AG09319 (cell line): ENCODE measurements around the gene KRT80.

Experiments used
- DNase-seq: peaks from one replicate; pipeline ENCODE4 v3.0.0-alpha.2; 2010; ENCODE audit warnings: low read depth; ENCODE audit errors: extremely low read depth
- TF ChIP-seq, protein P1 (sequence below): IDR thresholded peaks from 2 replicates; pipeline ENCODE4 v1.5.1; 2011; ENCODE audit warnings: low read depth, mild to moderate bottlenecking, inconsistent platforms, low read length, moderate library complexity

The KRT80 gene

DNA sequence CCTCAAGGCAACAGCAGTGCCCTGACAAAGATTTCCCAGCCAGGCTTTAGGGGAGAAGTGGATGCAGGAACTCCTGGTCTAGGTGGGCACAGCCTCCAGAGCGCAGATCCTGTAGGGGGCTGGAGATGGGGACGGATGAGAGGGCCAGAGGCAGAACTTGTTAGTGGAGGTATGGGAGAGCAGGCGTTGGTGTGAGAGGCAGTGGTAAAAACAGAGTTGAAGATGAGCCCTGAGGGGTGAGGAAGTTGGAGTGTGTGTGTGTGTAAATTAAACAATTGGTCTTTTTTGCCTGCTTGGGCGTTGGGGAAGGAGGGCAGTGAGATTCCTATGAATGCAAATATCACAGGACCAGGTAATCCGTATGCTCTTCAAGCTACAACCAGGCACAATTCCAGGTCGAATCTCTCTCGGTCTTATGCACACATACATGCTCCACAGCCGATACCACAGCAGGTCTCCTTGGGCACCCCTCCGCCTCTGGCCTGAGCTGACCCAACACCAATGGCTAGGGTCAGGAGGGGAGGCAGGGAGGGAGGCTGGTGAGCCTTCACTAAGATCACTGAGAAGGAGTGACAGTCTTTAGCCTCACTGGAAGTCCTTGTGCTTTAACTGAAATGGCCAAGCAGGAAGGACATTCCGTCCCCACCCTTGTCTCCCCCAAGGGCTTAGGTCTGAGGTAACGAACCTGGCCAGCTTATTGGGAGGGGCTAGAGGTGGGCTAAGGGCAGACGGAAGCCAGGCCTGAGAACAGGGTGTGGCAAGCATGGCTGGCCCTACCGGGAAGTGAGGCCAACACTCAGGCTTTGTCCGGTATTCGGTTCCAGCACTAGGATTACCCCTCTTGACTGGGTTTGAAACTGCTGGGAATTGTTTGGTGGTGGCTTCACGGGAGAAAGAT, 39.7 kb upstream of the KRT80 start:
- TF ChIP-seq, protein P1, sequence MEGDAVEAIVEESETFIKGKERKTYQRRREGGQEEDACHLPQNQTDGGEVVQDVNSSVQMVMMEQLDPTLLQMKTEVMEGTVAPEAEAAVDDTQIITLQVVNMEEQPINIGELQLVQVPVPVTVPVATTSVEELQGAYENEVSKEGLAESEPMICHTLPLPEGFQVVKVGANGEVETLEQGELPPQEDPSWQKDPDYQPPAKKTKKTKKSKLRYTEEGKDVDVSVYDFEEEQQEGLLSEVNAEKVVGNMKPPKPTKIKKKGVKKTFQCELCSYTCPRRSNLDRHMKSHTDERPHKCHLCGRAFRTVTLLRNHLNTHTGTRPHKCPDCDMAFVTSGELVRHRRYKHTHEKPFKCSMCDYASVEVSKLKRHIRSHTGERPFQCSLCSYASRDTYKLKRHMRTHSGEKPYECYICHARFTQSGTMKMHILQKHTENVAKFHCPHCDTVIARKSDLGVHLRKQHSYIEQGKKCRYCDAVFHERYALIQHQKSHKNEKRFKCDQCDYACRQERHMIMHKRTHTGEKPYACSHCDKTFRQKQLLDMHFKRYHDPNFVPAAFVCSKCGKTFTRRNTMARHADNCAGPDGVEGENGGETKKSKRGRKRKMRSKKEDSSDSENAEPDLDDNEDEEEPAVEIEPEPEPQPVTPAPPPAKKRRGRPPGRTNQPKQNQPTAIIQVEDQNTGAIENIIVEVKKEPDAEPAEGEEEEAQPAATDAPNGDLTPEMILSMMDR = no peak
- no peak for DNase-seq

DNA sequence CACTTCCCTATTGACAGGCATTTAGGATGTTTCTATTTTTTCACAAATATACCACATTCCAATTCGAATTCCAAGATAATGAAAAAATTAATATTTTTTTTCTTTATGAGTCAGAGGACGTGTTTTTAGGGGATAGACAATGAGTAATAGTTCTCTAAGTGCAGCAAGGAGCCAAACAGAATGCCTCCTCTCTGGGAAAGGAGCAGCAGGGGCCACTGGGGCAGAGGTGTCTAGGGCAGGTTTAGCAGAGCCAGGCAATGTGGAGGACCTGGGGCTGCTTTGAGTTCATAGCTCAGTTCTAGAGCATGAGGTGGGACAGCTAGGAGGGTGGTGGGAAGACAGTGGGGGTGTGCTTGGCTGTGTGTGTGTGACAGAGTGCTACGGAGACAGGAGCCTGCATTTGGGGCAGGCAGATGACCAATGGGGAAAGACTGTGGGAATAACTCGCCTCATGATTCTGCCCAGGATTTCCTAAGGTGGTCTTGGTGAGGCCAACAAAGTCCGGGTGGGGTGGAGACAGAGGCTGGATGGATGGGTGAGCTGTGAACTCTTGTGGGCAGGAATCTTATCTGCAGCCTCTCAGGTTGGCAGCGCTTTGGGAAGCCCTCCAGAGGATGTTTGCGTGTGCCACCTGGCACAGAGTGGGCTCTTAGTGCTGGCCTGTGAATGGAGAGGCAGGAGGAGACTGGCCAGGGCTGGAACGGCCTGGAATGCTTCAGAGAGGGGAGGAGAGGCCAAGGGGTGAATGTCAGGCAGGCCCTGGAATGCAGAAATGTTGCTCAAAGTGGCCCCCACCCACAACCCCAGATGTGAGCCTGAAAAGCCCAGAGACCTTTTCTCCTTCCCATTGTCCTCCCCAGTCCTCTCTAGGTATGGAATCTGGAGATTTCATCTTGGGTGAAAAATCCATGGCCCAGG, 38.8 kb upstream of the KRT80 start:
- DNase-seq = no peak
- TF ChIP-seq, protein P1 = no peak

DNA sequence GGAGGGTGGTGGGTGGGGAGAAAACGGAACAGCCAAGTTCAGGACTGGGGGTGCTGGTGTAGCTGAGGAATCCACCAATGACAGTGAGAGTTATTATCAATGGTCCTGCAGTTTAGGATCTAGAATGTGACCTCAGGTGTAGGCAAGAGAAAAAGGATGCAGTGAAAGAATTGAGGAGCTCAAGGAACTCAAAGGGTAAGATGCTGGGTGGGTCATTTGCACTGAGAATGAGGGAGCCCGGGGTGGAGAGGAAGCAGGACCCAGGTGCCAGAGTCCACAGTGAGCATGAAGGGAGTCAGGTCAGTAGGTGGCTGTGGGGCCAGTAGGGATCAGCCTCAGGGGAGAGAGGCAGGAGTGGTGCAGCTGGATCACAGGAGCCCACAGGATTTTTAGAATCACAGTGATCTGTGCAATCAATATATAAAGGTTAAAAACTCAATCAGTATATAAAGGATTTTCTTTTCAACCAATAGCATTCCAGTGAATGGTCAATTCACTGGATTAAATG, 38.1 kb upstream of the KRT80 start:
- TF ChIP-seq, protein P1 = no peak
- no peak for DNase-seq

DNA sequence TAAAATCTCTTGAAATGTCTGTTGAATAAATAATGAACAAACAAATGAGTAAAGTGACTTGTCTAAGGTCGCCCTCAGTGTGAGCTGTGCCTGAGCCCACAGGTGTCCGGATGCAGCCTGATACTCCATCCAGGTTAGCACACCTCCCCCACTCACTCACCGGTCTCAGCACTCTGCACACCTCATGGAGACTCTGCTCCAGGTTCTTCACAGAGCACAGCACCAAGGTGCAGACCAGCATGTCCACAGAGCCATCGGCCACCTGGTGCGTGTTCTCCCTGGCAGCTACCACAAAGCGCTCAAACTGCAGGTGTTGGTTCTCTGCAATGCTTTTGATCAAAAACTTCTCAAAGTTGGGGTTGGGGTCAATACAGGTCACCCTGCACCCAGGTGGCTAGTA, 37.1 kb upstream of the KRT80 start:
- TF ChIP-seq, protein P1 = no peak
- DNase-seq = no peak

DNA sequence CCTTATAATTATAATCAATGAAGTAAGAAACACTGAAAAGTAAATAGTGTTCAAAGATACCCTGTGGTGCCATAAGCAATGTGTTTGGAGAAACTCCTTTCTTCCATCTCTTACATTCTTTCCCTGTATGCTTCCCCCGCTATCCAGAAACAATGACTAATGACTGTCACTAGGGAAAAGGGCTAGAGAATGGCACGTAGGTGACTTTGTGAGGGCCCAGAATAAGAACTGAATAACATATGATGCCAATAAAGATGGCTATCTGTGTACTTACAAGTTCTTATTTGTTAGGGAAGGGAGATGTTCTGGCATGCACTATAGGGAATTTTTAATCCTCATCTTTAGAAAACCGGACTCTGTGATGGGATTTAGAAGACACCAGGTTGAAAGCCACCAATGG, 36.6 kb upstream of the KRT80 start:
- DNase-seq = no peak
- TF ChIP-seq, protein P1 = no peak

DNA sequence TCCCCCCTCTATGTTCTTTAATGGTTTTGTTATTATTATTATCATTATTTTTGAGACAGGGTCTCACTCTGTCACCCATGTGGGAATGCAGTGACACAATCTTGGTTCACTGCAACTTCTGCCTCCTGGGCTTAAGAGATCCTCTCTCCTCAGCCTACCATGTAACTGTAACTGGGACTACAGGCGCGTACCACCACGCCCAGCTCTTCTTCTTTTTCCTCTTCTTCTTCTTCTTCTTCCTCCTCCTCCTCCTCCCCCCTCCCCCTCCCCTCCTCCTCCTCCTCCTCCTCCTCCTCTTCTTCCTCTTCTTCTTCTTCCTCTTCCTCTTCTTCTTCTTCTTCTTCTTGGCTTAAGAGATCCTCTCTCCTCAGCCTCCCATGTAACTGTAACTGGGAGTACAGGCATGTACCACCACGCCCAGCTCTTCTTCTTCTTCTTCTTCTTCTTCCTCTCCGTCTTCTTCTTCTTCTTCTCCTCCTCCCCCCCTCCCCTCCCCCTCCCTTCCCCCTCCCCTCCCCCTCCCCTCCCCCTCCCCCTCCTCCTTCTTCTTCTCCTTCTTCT, 35.9 kb upstream of the KRT80 start:
- DNase-seq = no peak
- TF ChIP-seq, protein P1 = no peak
